ENCODE results near the gene STUB1. TPM values are rescaled to one million over a fixed set of nuclear protein-coding genes. Genes with fewer than 3 reads are reported as not detected.

STUB1 gene
- total RNA-seq, 1 donor from 2014 or later: 98.9 TPM

GRCh38 chr16:633336-634050, 46.7 kb upstream of the STUB1 start:
- peaks cover 9% of the 10 kb centered on the region for H3K36me3 ChIP-seq
- peaks cover 23% of the 10 kb centered on the region for H3K4me1 ChIP-seq
- no peaks in the 10 kb centered on the region for H3K27me3 ChIP-seq
- H3K27ac ChIP-seq: no peak overlapping the region
- intact Hi-C loops (cut with DNase I): no loop called here
- no peak for DNase-seq
- no peak overlapping the region for H3K4me3 ChIP-seq
- no peak for TF ChIP-seq CTCF (IDR thresholded peaks at IDR 0.05)
- H3K9me3 ChIP-seq: no peaks in the 10 kb centered on the region
- no peak for ATAC-seq

GRCh38 chr16:634051-634670, 46.0 kb upstream of the STUB1 start:
- TF ChIP-seq CTCF (IDR thresholded peaks at IDR 0.05): no peak
- intact Hi-C loops (cut with DNase I): no loop called here
- DNase-seq: no peak
- ATAC-seq: no peak
- no peak overlapping the region for H3K27ac ChIP-seq
- H3K4me3 ChIP-seq: no peak overlapping the region
- peaks cover 23% of the 10 kb centered on the region for H3K4me1 ChIP-seq
- H3K27me3 ChIP-seq: no peaks in the 10 kb centered on the region
- H3K36me3 ChIP-seq: peaks cover 3% of the 10 kb centered on the region
- no peaks in the 10 kb centered on the region for H3K9me3 ChIP-seq

GRCh38 chr16:634996-635395, 45.2 kb upstream of the STUB1 start:
- Histone ChIP-seq H3K9me3 (no peaks in the 10 kb centered on the region), H3K4me1 (peaks cover 20% of the 10 kb centered on the region), H3K27me3 (no peaks in the 10 kb centered on the region), H3K36me3 (no peaks in the 10 kb centered on the region), H3K27ac (no peak overlapping the region), H3K4me3 (peak overlapping the region; percentile 93)
- DNase-seq: no peak
- intact Hi-C loops (cut with DNase I): no loop called here
- no peak for ATAC-seq
- TF ChIP-seq CTCF (IDR thresholded peaks at IDR 0.05): no peak

- DNase-seq (no peak), ATAC-seq (no peak)
- Histone ChIP-seq H3K27ac (peak overlapping the region; percentile 93), H3K36me3 (no peaks in the 10 kb centered on the region), H3K4me1 (peaks cover 13% of the 10 kb centered on the region), H3K9me3 (no peaks in the 10 kb centered on the region), H3K27me3 (no peaks in the 10 kb centered on the region), H3K4me3 (peak overlapping the region; percentile 93)
- TF ChIP-seq CTCF (IDR thresholded peaks at IDR 0.05): peak; percentile 19
- intact Hi-C loops (cut with DNase I): no loop called here
Measured at GRCh38 chr16:635573-636205, 44.5 kb upstream of the STUB1 start.

GRCh38 chr16:636206-637080, 43.8 kb upstream of the STUB1 start, which contains the start of gene METTL26:
METTL26 (minus strand) TSS chr16:636305; CDS start chr16:636290, 15 bp downstream.
- peaks cover 7% of the 10 kb centered on the region for H3K4me1 ChIP-seq
- intact Hi-C loops (cut with DNase I): no loop called here
- H3K4me3 ChIP-seq: peak within 1 kb of the TSS; percentile 93
- ATAC-seq (peak; percentile 88), DNase-seq (peak; percentile 98)
- TF ChIP-seq CTCF (IDR thresholded peaks at IDR 0.05): no peak
- no peaks in the 10 kb centered on the region for H3K36me3 ChIP-seq
- H3K27me3 ChIP-seq: no peaks in the 10 kb centered on the region
- H3K9me3 ChIP-seq: no peaks in the 10 kb centered on the region
- H3K27ac ChIP-seq: peak within 1 kb of the TSS; percentile 93

Measured in upper lobe of right lung (tissue), 1 donor.